CD4-positive, alpha-beta T cell treated with Interleukin-17A for 4 hours (primary cell): ENCODE measurements around the gene NFATC2.
"Not testable (repeated sequence)": the region's sequence is repeated elsewhere in the genome, so short reads cannot be mapped to it uniquely, and the experiment has no call there.

Source experiments
- DNase-seq: peaks from one replicate; pipeline ENCODE4 v3.0.0-alpha.2; 2020; ENCODE audit warnings: mixed read lengths

NFATC2 gene

GRCh38 chr20:51348876-51349275 is 193.6 kb downstream of the NFATC2 start:
- no peak for DNase-seq

GRCh38 chr20:51347831-51348230 is 194.7 kb downstream of the NFATC2 start:
- no peak for DNase-seq

GRCh38 chr20:51346686-51347485 is 195.6 kb downstream of the NFATC2 start:
- no peak for DNase-seq

GRCh38 chr20:51345601-51346101 is 196.9 kb downstream of the NFATC2 start:
- DNase-seq: no peak

GRCh38 chr20:51343802-51344201 is 198.7 kb downstream of the NFATC2 start:
- not testable (repeated sequence) for DNase-seq

- DNase-seq: no peak
These were observed 199.8 kb downstream of the NFATC2 start for GRCh38 chr20:51342510-51343236.

- DNase-seq: no peak
These were observed 200.9 kb downstream of the NFATC2 start for GRCh38 chr20:51341581-51341980.

GRCh38 chr20:51340451-51340840 is 202.1 kb downstream of the NFATC2 start:
- DNase-seq: no peak

- DNase-seq: no peak
These were observed 202.6 kb downstream of the NFATC2 start for GRCh38 chr20:51339721-51340450.

GRCh38 chr20:51338692-51339440 is 203.7 kb downstream of the NFATC2 start:
- DNase-seq: no peak

- no peak for DNase-seq
These were observed 205.3 kb downstream of the NFATC2 start for GRCh38 chr20:51337126-51337805.
